Right forelimb (tissue), 1 donor: Measurements from ENCODE around the gene NRXN2.

ENCODE experiments used
- DNase-seq: peaks from one replicate; pipeline ENCODE4 v3.0.0-alpha.2; 2018

NRXN2 gene

DNA sequence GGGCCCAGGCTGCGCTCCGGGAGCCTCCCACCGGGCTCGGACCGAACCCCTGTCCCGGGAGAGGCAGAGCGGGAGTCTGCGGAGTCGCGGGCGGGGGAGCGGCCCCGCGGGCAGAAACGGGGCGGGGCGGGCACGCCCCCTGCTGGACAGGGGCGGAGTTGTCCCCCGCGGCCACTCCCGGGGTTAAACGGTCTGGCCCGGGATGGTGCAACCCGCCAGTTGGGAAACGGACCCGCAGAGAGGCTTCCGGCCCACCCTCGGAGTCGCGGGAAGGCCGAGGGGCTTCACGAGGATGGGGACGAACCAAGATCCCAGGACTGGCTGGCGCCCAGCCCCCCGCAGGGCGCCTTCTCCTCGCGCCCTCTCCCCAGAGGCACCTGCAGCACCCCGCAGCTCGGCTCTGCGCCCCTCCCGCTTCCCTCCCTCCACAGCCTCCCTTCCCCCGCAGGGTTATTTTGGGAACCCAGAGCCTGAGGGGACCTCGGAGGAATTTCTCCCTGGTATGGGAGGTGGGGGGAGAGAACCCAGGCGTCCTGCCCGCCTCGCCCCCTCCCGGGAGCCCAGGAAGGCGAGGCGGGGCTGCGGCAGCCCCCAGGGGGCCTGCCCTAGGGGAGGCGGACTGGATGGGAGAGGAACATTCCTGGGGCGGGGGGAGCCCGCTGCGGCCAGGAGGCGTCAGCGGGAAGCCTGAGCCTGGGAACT is 20.0 kb upstream of the NRXN2 start:
- DNase-seq = peak; percentile 66

DNA sequence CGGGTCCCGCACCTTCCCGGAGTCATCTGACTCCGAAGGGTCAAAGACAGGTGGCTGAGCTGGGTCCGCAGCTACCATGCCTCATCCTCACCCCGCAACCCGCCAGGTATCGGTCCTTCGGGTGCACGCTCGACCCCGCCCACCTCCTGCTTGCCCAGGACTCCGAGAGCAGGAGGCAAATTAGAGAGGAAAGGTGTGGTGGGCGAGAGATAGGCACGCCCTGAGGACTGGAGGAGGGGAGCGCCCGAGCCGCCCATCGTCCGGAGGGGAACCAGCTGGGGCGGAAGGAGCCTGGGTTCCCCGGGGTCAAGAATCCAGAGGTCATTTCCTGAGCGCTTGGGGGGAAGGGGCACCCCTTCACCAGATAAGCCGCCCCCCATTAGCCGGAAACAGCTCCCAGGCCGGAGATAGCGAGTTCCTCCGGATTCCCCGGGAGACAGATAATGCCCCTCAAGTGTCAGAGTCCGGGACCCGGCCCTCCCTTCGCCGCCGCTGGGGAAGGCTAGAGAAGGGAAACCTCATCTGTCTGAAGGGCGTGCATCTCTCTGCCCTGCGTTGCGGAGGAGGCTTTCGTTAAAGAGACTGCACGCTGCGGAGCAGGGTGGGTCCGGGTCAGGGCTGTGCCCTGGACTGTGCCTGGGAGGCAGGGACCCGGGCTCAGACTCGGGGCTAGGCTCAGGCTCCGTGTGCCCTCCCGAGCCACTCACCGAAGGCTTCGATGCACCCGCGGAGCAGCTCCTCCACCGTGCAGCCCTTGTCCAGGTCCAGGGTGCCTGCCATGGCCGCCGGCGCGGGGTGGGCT is 19.3 kb upstream of the NRXN2 start:
- DNase-seq = no peak

DNA sequence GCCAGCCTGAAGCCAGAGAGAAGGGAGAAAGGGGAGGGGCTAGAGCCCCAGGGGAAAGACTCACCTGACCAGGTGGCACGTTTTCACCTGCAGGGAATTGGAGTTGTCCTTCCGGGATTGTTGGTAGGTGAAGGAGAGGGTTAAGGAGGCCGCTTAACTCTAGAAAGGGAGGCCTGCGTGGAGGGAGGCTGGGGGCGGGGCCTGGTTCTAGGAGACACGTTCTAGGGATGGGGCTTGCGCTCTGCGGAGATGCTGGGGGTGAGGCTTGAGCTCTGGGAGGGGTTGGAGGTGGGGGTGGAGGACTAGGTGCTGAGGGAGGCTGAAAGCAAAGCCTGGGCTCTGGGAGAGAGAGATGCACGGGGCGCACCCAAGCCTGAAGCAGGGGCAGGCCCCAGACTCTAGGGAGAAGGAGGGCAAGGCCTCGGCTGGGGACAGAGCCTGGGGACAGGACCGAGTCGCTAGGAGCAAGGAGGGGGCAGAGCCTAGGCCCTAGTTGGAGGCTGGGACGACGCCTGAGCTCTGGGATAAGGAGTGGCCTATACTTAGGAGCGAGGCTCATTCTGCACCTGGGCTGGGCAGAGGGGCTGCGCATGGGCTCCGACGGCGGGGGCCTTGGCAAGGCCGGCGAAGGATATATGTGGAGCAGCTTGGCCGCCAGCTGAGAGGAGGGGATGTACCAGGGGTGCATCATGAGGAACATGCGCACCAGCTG is 18.5 kb upstream of the NRXN2 start:
- no peak for DNase-seq

DNA sequence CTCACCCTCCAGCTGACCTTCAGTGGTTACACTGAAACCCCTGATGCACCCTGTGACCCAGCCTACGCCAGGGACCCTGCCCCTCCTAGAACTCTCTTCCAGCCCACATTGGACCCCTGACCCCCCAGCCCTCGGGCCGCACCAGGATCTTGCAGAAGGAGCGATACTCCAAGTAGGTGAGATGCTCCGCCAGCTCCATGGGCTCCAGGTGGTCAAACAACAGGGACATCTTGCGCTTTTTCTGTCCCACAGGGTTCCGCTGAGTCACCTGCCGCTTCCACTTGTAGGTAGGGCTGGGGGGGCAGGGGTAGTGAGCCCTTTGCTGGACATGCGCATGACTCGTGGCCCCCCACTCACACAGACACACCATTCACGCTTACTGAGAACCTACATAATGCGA is 16.9 kb upstream of the NRXN2 start:
- DNase-seq = no peak

DNA sequence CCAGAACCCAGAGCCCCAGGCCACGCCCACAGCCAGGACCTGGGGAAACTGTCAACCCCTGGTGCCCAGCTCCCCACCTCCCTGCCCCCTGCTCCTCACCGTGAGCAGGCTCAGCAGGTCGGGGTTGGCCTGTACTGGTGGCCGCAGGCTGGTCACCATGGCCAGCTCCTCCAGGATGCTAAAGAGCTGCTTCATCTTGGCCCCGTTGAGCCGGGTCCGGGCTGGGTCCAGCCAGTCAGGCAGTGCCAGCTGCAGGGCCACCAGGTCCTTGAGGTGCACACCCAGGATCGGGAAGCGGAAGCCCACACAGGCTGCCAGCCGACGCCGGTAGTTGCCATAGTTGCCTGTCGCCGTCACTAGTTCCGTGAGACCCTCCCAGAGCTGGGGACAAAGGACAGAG is 13.7 kb upstream of the NRXN2 start:
- DNase-seq = no peak

DNA sequence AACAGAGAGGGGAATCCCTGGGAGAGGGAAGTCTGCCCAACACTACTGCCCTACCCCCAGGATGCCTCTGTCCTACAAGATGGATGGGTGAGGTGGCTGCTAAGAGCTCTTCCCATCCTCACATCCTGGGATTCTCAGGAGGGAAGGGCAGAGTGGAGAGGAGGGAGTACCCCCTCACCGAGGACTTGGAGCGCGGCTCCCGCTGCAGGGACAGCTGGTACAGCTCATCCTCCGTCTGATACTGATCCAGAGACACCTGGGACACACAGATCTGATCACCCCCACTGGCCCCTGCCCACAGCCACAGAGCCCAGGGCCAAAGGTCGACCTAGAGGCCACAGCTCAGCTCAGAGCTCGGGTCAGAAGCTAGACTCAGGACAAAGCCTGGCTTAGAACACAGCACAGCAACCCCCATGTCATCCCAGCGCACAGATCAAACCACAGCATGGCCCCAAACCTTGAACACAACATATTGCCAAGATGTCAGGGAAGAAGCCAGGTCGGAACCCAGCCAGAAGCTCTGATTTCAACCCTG is 12.8 kb upstream of the NRXN2 start:
- DNase-seq = no peak

DNA sequence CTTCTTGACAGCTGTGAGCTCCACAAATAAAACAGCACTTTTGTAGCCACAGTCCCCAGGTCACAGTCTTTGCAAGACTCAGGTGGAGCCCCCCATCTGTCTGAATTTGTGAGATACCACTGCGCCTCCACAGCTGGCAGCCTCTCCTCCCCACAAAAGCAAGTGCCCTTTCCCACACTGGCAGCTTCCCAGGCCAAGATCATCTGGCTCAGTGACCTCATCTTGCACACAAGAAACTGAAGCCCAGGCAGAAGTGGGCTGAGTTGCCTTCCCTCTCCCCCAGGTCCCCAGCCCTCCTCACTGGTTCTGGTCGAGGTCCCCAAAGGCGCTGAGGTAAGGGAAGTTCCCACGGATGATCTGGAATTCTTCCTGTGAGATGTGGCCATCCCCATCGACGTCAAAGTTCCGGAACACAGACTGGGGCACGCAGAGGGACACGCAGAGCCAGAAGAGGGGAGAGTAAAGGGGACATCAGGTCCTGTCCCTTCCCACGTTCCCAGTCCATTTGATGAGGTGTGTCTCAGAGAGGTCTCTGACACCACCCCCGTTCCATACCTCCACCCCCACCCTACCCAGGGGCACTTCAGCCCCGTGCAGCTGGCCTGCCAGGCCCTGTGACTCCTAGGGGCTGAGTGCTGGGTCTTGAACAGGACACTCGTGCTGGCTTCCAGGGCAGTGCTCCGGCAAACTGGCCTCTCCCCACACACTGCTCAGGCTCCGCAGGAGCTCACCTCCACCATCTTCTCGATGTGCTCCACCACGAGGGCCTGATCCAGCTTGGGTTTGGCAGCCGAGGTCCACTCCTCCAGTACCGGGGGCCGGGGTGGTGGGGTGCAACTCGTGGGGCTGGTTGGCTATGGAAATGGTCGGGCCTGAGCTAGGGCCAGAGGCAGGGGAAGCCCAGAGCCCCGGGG is 12.1 kb upstream of the NRXN2 start:
- no peak for DNase-seq

DNA sequence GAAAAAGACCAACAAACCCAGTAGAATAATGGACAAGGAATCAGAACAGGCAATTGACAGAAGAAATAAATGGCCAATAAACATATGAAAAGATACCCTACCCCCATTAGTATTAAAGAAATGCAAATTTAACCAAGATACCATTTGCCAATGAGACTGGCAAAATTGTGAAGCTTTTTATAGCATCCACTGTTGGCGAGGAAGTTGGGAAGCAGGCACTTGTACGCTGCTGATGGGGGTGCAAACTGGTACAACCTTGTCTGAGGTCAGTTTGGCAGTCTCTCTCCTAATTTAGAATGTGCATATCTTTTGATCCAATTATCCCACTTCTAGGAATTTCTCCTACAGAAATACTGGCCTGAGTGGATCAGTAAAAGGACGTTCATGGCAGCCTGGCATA is 8.6 kb upstream of the NRXN2 start:
- no peak for DNase-seq

DNA sequence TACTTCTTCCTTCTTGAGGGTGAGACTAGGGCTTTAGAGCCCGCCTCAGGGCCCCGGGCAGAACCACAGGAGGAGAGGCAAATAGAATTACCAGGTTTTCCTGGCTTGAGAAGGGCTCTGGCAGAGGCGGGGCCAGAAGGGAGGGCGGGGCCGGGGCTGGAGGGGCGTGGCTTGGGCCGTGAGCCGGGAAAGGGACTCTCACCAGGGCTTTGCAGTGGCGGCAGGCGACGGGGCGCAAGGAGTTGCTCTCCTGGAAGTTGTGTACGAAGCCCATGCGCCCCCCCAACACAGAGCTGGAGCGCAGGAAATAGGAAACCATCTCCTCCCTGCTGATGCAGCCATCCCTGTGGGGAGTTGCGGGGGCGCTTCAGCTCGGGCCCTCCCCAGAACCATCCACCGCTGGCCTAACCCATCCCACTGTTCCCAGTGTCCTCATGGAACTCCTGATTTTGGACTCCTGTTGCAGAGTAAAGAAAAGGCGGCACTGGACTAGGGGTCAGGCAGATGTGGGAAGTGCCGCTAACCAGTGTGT is 6.9 kb upstream of the NRXN2 start:
- no peak for DNase-seq

DNA sequence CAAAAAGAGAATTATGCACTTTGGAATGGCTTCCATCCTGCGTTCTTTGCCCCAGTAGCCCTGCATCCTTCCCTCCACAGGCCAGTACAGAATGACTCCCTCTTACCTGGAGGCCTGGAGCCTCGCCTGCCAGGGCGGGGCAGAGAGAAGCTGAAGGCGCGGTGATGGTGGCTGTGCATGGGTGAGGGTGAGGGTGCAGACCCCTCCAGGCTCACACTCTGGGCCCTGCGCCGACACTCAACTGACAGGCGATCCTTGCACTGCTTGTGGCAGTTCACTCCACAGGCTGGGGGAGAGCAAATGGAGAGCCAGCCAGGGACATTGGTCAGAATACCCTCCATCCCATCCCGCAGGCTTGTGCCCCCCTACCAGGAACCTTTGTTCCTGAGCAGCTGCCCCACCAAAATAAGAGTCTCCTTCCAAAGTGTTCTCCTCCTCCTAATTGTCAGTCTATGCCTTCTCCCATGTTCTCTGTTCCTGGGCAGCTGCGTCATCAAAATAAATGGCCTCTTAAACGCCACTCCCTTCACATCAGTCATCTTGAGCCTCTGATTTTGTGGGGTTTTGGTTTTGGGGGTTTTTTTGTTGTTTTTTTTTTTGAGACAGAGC is 5.9 kb upstream of the NRXN2 start:
- no peak for DNase-seq

DNA sequence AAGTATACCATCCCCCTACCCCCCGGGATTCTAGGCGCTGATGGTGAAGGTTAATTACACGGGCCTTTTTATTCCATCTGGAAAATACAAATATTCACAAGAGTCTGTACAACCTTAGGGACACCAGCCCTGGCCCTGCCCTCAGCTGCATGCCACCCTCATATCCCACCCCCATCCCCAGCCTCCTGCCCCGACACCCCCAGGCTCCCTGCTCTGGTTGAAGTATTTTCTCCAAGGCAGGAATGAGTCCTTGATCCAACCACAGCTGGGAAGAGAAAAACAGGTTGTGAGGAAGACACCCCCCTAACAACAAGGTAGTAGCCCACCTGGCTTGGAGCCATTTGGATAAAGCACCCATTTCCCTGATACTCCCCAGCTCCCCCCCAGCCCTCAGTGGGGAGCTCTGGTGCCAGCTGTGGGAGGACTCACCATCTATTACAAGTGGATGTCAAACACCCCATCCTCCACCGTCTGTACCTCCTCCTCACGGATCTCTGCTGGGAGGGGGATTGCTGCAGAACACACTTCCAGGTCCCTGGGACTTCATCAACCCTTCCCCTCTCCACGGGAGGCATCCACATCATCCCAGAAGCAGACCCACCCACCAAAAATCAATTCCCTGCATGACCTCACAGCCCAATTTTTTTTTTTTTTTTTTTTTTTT is 4.0 kb upstream of the NRXN2 start:
- no peak for DNase-seq

DNA sequence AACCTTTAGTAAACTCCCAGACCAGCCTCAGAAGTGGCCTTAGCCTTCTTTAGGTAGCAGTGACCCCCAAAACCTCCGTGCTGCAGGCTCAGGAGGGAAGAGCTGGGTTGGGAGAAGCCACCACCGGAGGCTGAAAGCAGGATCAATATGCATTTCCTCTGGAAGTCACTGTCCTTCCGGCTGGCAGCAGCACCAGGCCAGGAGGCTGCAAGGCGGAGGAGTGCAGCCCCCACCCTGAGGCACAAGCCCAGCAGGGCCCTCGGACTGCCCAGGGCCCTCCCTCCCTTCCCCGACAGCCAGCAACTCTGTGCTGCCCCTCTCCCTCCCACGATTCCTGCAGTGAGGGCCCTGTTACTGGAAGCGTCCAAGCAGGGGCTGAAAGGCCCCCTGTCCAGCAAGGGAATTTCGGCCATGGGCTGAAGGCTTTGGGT is 3.2 kb upstream of the NRXN2 start:
- no peak for DNase-seq

DNA sequence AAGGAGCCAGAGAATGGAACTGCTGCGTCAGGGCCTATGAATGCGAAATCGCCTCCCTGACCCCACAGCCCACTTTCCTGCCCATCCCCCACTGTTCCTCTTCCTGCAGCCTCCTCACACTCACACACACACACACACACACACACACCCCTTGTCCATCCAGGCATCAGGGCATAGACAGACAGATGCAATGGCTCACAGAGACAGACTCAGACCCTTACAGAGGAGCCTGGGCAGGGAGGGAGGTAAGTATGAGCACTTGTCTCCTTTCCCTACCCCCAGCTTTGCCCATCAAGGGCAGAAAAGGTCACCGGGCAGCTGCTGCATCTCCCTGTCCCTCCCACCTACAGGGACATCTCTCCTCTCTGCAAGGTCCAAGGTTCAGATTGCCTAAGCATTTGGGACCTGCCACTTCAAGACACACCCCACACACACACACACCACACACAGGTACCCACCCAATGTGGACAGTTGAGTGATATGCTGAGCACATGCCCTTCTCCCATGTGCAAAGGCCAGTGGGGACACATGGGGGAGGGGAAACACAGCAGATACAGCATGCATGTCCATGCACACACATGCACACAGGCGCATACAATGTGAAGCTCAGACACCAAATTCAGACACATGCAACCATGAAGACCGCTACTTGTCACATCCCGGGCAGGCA is 2.0 kb upstream of the NRXN2 start:
- DNase-seq = no peak

DNA sequence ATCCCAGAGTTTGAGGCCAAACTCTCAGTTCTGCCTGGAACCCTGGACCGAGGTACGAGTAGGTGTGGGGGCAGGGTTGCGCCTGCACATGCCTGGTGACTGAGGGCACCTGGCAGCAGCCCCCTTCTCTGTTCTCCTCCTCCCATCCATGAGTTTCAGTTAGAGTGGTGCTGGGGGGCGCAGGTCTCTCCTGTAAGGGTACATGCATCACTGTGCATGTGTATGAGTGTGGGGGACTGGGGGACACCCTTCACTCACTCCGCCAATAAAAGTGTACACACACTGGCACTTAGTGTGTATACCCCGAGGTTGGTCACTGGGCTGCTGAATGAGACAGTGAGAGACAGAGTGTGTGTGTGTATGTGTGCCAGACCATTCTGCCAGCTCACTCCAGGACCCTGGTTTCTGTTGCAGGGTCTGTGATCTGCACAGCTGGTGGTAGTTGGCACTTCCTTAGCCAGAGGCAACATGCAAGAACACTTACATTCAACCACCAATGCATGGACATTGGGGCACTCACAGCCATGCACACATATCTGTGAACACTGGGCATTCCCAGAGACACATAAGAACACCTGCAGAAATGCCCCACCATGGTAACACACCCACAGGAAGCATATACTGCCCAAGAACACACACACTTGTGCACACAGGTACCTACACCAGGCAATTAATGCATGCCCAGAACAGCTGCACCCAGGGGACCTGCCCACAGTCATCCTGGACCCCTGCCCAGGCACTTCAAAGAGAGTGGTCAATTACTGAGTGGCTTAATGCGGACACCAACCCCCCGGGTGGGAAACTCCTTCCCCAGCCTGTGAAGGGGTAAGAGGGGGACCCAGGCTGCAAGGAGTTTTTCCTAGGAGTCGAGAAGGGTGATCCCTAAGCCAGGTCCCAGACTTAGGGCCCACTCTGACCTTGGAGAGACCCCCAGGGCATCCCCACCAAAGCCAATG is 1.2 kb upstream of the NRXN2 start:
- no peak for DNase-seq

DNA sequence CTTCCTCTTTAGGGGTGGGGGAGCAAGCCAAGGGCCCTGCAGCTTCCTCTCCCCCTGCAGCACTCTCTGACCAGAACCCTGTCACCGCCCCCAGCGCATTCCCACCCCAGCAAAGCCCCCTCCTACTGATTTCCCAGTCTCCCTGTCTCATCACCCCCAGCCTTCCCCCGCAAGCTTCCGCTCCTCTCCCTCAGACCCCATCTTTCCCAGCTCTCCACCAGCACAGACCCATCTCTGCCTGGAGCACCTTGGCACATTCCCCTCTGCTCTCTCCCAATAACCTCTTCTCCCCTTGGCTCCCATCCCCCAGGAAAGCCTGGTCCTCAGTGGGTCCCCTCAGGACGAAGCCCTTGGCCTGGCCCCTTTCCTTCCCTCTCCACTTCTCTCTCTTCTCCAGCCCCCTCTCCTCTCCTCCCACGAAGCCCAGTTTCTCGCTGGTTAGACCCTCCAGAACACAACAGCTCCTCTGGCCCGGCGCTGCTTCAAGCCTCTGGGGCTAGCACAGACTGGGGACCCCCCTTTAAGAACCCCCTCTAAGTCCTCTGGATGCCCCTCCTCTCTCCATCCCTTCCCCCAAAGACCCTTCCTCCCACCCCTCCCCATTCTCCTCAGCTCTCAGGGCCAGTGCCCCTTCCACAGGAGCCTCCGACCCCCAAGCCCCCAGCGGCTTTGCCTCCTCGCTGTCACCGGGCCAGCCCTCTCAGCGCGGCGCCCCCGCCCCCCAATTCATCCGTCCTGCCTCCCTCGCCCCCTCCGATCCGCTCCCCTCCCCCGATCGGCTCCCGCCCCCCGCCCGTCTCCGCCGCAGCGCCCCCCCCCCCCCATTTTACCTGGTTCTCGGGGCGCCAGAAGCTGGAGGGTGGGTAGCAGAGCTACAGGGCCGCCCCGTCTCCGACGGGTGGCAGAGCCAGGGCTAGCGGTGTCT is 594 bp downstream of the NRXN2 start:
- DNase-seq = no peak

DNA sequence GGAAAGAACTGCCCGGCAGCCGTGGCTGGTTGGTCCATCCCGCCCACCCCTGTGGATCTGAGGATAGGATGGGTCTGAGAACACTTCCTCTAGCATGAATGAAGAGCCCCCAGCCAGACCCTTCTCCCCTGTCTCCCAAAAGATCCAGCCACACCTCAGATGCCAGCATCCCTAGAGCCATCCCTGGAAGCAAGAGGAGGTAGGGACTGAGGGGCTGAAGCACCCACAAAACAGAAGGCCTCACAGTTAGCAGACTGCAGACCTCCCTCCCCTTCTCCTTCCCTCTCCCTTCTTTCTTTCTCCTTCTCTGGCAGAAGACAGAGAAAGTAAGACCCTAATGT is 1.7 kb downstream of the NRXN2 start:
- DNase-seq = no peak

DNA sequence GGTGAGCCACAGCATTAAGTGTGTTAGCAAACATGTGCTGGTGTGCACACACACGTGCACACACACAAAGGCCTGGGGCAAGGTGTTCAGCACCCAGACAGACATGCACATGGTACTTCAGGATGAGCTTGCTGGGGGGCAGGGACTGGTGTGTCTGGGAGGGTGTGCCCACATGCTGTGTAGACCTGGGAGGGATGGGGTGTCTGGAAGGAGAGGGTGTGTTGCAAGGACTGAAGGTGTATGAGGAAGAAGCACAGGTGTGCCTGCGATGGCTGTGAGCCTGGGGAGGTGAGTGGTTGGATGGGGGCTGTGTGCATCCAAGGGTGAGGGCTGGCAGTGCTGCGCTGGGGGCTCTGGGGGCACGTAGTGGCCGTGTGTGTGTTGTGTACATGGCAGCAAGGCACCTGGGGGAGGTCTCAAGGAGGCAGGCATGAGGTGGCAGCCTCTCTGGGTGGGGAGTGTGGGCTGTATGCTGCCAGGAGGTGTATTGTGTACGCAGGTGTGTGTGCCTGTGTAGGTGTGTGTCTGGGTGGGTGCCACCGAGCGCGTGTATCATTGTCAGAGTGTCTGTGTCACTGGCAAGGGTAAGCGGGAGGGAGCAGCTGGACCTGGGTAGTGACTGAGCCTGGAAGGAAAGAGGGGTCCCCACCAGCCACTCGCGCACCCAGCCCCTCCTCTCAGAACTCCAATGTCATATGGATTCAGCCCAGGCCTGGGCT is 2.2 kb downstream of the NRXN2 start:
- DNase-seq = no peak

DNA sequence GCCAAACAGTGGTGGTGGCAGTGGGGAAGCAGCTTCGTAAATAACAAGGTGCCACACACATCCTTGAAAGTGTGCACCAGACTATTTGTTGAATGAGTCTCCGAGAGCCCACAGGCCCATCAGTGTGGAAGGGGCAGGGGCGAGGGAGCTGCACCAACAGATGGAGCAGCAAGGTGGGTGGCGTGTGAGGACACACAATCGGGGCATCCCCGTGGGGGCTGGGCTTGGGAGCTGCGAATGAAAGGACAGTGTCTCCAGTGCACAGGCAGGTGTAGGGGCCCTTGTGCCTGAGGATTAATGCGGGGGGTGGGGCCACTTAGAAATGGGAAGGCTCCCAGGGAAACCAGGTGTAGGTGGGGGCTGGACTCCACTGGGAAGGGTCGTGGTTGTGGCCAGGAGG is 2.8 kb downstream of the NRXN2 start:
- DNase-seq = no peak
